PFSK-1 (cell line): ENCODE measurements around the gene LGSN.

Experiments used
- FOXP2 ChIP-seq: optimal IDR thresholded peaks from 2 replicates; pipeline ENCODE3; 2011; ENCODE audit warnings: borderline replicate concordance, control low read depth, inconsistent platforms; ENCODE audit not compliant: insufficient read depth; ENCODE audit errors: extremely low read length, extremely low read depth
- POLR2AphosphoS5 ChIP-seq: IDR thresholded peaks from 2 replicates; pipeline ENCODE4 v1.6.1; 2012; ENCODE audit warnings: low read depth, mild to moderate bottlenecking, control low read depth, low read length, moderate library complexity
- REST ChIP-seq, 2 experiments: IDR thresholded peaks; 2 replicates each; pipeline versions ENCODE4 v1.6.1 to v1.8.0; 2011 to 2012; ENCODE audit warnings: low read depth in 2 of 2, low read length in 2 of 2, control low read depth in 1 of 2, inconsistent platforms in 1 of 2, mild to moderate bottlenecking in 1 of 2, moderate library complexity in 1 of 2; ENCODE audit not compliant: insufficient read depth in 1 of 2
- SIN3A ChIP-seq: IDR thresholded peaks from 2 replicates; pipeline ENCODE4 v1.6.1; 2012; ENCODE audit warnings: mild to moderate bottlenecking, low read length, moderate library complexity, borderline replicate concordance; ENCODE audit not compliant: insufficient read depth
- TAF1 ChIP-seq: IDR thresholded peaks from 2 replicates; pipeline ENCODE4 v1.6.1; 2012; ENCODE audit warnings: low read length, control low read depth, borderline replicate concordance; ENCODE audit not compliant: insufficient read depth

Gene LGSN

GRCh38 chr6:63236398-63236817 lies 83.4 kb downstream of the LGSN start:
- TF ChIP-seq TAF1: no peak
- TF ChIP-seq FOXP2: no peak
- TF ChIP-seq SIN3A: no peak
- TF ChIP-seq POLR2AphosphoS5: no peak
- TF ChIP-seq REST (IDR thresholded peaks at IDR 0.05; ENCODE audit: insufficient read depth in 1 of 2, low read depth in 2 of 2, low read length in 2 of 2): no peak
